Transverse colon (tissue), 4 donors: ENCODE data around the gene VWA8. TPM values are rescaled to one million over a fixed set of nuclear protein-coding genes. Genes with fewer than 3 reads are reported as not detected.

Experiments
- DNase-seq: peaks from one replicate; pipeline ENCODE4 v3.0.0-alpha.2; 2019
- H3K27ac ChIP-seq, 4 donors: fragments of 200-600 bp; sonication (generic); 2 replicates each; pipeline ENCODE4 v1.5.1; 2016 to 2018; ENCODE audit warnings: inconsistent platforms in 4 of 4
- H3K27me3 ChIP-seq: fragments of 200-600 bp; sonication (generic); 2 replicates; pipeline ENCODE4 v1.5.1; 2017; ENCODE audit warnings: inconsistent platforms
- H3K36me3 ChIP-seq, 4 donors: fragments of 200-600 bp; sonication (generic); 2 replicates each; pipeline ENCODE4 v1.5.1; 2017 to 2019; ENCODE audit warnings: inconsistent platforms in 4 of 4
- H3K4me1 ChIP-seq, 4 donors: fragments of 200-600 bp; sonication (generic); 2 replicates each; pipeline ENCODE4 v1.5.1; 2017 to 2020; ENCODE audit warnings: inconsistent platforms in 4 of 4
- H3K4me3 ChIP-seq, 4 donors: fragments of 200-600 bp; sonication (generic); 1 replicate in 1 of 4; 2 replicates in 3 of 4; pipeline versions ENCODE4 v1.5.1 to v1.6.1; 2017 to 2019; ENCODE audit warnings: inconsistent platforms in 4 of 4
- H3K9me3 ChIP-seq, 2 donors: fragments of 200-600 bp; sonication (generic); 2 replicates each; pipeline ENCODE4 v1.5.1; 2017 to 2019; ENCODE audit warnings: inconsistent platforms in 2 of 2
- CTCF ChIP-seq, 5 experiments: fragments of 200-600 bp in 3 of 5; fragments of 450-650 bp in 2 of 5; sonication (generic) in 3 of 5; IDR thresholded peaks; 1 replicate in 2 of 5; 2 replicates in 3 of 5; pipeline ENCODE4 v1.5.1; 2016 to 2017; ENCODE audit warnings: antibody characterized with exemption in 5 of 5, inconsistent platforms in 3 of 5, mild to moderate bottlenecking in 2 of 5, moderate library complexity in 1 of 5
- EP300 ChIP-seq: sonication (generic); formaldehyde crosslinking; IDR thresholded peaks from one replicate; pipeline ENCODE4 v1.6.1; 2017; ENCODE audit warnings: antibody characterized with exemption, low read depth
- POLR2A ChIP-seq: fragments of 450-650 bp; IDR thresholded peaks from one replicate; pipeline ENCODE4 v1.6.1; 2016; ENCODE audit warnings: antibody characterized with exemption, mild to moderate bottlenecking, moderate library complexity
- POLR2AphosphoS5 ChIP-seq, 3 donors: sonication (generic); formaldehyde crosslinking; IDR thresholded peaks; one replicate each; pipeline ENCODE4 v1.6.1; 2016; ENCODE audit warnings: antibody characterized with exemption in 3 of 3
- WGBS, 2 donors: methylation state at CpG; one replicate each; pipeline ENCODE4 v1.1.5; 2018; ENCODE audit warnings: low coverage in 1 of 2; 5-methylcytosine and 5-hydroxymethylcytosine counted together
- in situ Hi-C, 4 donors: fragments of 200-750 bp; cut with MboI; loops; one replicate each; pipeline versions ENCODE4 v1.15.0 to v1.15.1; 2017; ENCODE audit warnings: low sequenced_read_pairs in 3 of 4, low pct_ligation_motif_present in 1 of 4, low pct_unique_long_range_greater_than_20kb in 1 of 4
- intact Hi-C: fragments of 100-400 bp; cut with DNase I; formaldehyde crosslinking; loops from one replicate; pipeline ENCODE4 v1.15.1; 2023; ENCODE audit warnings: low total_unique reads
- total RNA-seq, 4 donors: library from RNA; depleted of rRNA; stranded (reverse); fragments of >200 nt; gene quantifications; one replicate each; pipeline ENCODE4 v1.1.0, GENCODE V29; 2016

The VWA8 gene
- total RNA-seq, 4 donors from 2014 or later: 12.7 to 65.1 (median 35.0) TPM

- Histone ChIP-seq H3K4me3 (no peak overlapping the region), H3K27me3 (no peaks in the 10 kb centered on the region), H3K4me1 (peaks cover 0 to under 1% (median 0%) of the 10 kb centered on the region in 4 donors), H3K27ac (no peak overlapping the region), H3K9me3 (no peaks in the 10 kb centered on the region), H3K36me3 (no peaks in the 10 kb centered on the region)
- no peak for DNase-seq
- intact Hi-C loops (no loop called here), in situ Hi-C loops (loop anchor here in 1 of 4 donors (25.0 kb wide), 1 partner anchor 222 kb away; no protein-coding TSS in a partner anchor)
- WGBS, 2 donors: 86 to 87% methylated on average over 3 of the region's 3 CpGs
- no peak for TF ChIP-seq POLR2AphosphoS5 (IDR thresholded peaks at IDR 0.05)
- TF ChIP-seq EP300: no peak
- no peak for TF ChIP-seq CTCF (IDR thresholded peaks at IDR 0.05)
- TF ChIP-seq POLR2A: no peak
Observed at GRCh38 chr13:41634407-41634806, 326.5 kb downstream of the VWA8 start.

DNA sequence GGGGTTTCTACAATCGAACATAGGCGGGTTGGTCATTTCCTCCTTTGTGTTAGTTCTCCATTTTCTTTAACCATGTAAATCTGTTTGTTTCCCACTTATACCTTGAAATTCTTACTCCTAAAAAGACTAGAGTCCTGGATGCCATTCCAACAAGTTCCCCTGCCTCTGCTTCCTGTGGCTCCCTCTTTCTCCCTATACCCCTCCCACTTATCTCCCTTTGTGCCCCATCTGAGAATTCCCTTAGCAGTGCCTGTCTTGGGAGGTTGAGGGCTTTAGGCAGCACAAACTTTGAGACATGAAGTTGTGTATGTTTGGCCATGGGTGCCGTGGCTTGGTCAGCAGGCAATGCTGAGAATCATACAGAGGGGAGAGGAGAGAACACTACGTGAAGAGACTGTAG lies 327.1 kb downstream of the VWA8 start:
- no peaks in the 10 kb centered on the region for H3K27me3 ChIP-seq
- intact Hi-C loops: no loop called here
- no peak overlapping the region for H3K4me3 ChIP-seq
- in situ Hi-C loops: loop anchor here in 1 of 4 donors (25.0 kb wide), 1 partner anchor 221 kb away; no protein-coding TSS in a partner anchor
- DNase-seq: no peak
- TF ChIP-seq EP300 (no peak), CTCF (IDR thresholded peaks at IDR 0.05) (no peak), POLR2A (no peak), POLR2AphosphoS5 (IDR thresholded peaks at IDR 0.05) (no peak)
- 93 to 100% methylated on average over 2 to 4 of the region's 4 CpGs for WGBS, 2 donors
- no peaks in the 10 kb centered on the region for H3K9me3 ChIP-seq
- H3K4me1 ChIP-seq: no peaks in the 10 kb centered on the region
- H3K27ac ChIP-seq: no peak overlapping the region
- no peaks in the 10 kb centered on the region for H3K36me3 ChIP-seq

- intact Hi-C loops: no loop called here
- no peak overlapping the region for H3K27ac ChIP-seq
- no peak overlapping the region for H3K4me3 ChIP-seq
- H3K27me3 ChIP-seq: no peaks in the 10 kb centered on the region
- H3K4me1 ChIP-seq: no peaks in the 10 kb centered on the region
- H3K36me3 ChIP-seq: no peaks in the 10 kb centered on the region
- in situ Hi-C loops: loop anchor here in 1 of 4 donors (25.0 kb wide), 1 partner anchor 219 kb away; no protein-coding TSS in a partner anchor
- H3K9me3 ChIP-seq: no peaks in the 10 kb centered on the region
- 80 to 87% methylated on average over 2 to 5 of the region's 5 CpGs for WGBS, 2 donors
- no peak for DNase-seq
- TF ChIP-seq CTCF (IDR thresholded peaks at IDR 0.05) (no peak), POLR2A (no peak), POLR2AphosphoS5 (IDR thresholded peaks at IDR 0.05) (no peak), EP300 (no peak)
Observed at GRCh38 chr13:41631296-41631965, 329.5 kb downstream of the VWA8 start.

GRCh38 chr13:41627425-41627824 lies 333.5 kb downstream of the VWA8 start:
- TF ChIP-seq CTCF (IDR thresholded peaks at IDR 0.05) (no peak), POLR2AphosphoS5 (IDR thresholded peaks at IDR 0.05) (no peak), EP300 (no peak), POLR2A (no peak)
- Histone ChIP-seq H3K36me3 (no peaks in the 10 kb centered on the region), H3K4me1 (peaks cover 0 to 6% (median 3%) of the 10 kb centered on the region in 4 donors), H3K27ac (no peak overlapping the region), H3K9me3 (no peaks in the 10 kb centered on the region), H3K4me3 (no peak overlapping the region), H3K27me3 (no peaks in the 10 kb centered on the region)
- intact Hi-C loops: no loop called here
- 85 to 97% methylated on average over 2 to 5 of the region's 5 CpGs for WGBS, 2 donors
- in situ Hi-C loops: loop anchor here in 1 of 4 donors (25.0 kb wide), 1 partner anchor 215 kb away; no protein-coding TSS in a partner anchor
- no peak for DNase-seq
